Astrocyte of the hippocampus (primary cell): ENCODE data around the gene MAN1B1.

Experiments used
- DNase-seq: peaks from one replicate; pipeline ENCODE4 v3.0.0; 2011; ENCODE audit warnings: low read depth, low spot score

Gene MAN1B1

DNA sequence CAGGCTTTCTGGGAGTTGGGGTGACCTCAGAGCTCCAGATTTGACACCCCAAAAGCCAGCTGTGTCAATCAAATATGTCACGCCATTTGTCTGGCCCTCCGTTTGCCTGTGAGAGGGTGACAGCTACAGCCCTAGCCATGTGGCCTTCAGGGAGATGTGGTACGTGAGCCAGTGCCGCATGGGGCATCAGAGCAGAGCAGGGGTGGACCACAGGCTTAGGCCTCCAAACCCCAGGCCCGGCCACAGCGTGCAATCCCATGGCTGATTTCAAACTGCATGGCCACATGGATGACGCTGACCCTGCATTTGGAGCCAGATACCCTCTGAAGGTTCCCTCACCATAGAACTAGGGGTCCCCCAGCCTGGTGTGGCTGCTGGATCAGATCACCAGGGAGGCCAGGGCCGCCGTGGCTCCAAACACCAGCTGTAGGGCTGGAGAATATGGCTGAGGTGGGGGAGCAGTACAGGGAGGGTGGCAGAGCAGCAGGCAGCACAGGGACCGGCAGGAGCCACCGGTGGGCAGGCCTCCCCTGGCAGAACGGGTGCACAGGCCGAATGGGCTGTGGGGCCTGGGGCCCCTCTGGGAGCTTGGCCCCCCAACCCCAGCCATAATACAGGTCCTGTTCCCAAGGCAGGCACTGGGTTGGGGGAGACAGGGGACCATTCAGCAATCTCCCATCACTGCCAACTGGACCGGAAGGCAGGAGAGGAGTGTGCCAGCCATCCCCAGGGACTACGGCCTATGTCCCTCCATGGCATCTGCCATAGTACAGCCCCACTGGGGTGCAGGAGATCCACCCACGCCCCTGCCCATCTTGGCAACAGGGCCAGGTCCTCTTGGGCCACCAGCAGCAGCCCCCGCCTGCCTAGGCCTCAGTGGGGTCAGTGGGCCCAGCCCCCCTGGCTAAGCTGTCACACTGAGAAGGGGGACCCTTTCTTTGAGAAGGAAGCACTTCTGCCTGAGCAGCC lies 18.0 kb upstream of the MAN1B1 start:
- no peak for DNase-seq

GRCh38 chr9:137069508-137070091 lies 17.2 kb upstream of the MAN1B1 start:
- no peak for DNase-seq

GRCh38 chr9:137070201-137070905 lies 16.4 kb upstream of the MAN1B1 start, which contains the start of gene SAPCD2:
SAPCD2 (minus strand) TSS chr9:137070557; CDS start chr9:137070460, 97 bp downstream.
- peak; percentile 90 for DNase-seq

GRCh38 chr9:137070906-137071275 lies 15.9 kb upstream of the MAN1B1 start:
- DNase-seq: no peak

GRCh38 chr9:137071282-137071681 lies 15.5 kb upstream of the MAN1B1 start:
- DNase-seq: no peak

DNA sequence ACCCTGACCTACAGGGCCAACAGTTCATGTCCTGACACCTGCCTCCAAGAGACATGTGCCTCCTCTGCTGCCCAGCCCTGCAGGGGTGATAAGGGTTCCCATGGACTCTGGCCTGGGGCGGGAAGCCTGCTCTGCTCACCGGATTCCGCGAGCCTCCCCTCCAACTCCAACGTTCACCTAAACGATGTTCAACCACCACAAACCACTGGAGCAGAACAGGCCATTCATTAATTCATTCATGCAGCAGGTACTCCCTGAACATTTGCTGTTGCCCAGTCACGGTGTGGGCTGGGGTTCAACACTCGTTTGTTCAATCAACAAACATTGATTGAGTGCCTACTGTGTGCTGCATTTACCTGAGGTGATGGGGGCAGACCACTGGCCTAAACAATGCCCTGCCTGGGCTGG lies 12.8 kb upstream of the MAN1B1 start:
- no peak for DNase-seq

- no peak for DNase-seq
Measured at GRCh38 chr9:137074657-137075274, 12.0 kb upstream of the MAN1B1 start.

GRCh38 chr9:137075275-137075775 lies 11.5 kb upstream of the MAN1B1 start:
- DNase-seq: no peak

DNA sequence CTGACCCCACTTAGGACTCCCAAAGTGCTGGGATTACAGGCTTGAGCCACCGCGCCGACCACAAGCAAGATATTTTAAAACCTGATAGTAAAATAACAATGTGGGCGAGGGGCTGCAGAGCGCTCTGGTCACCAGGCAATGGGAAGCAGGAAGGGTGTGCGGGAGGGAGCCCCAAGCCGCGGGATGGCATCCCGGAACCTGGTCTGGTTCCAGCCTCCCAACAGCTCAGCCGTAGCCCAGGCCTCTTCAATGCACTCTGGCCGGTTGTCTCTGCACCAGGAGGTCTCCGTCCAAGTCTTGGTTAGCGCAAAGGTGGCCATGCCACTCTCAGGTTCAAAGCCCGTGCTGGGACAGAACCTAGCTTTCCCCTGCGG lies 10.2 kb upstream of the MAN1B1 start:
- no peak for DNase-seq

GRCh38 chr9:137077010-137077747 lies 9.6 kb upstream of the MAN1B1 start, which contains the start of gene UAP1L1:
UAP1L1 (plus strand) TSS chr9:137077517; CDS start chr9:137077533, 16 bp downstream.
- peak; percentile 72 for DNase-seq

GRCh38 chr9:137077758-137078693 lies 8.8 kb upstream of the MAN1B1 start:
- peak; percentile 19 for DNase-seq

DNA sequence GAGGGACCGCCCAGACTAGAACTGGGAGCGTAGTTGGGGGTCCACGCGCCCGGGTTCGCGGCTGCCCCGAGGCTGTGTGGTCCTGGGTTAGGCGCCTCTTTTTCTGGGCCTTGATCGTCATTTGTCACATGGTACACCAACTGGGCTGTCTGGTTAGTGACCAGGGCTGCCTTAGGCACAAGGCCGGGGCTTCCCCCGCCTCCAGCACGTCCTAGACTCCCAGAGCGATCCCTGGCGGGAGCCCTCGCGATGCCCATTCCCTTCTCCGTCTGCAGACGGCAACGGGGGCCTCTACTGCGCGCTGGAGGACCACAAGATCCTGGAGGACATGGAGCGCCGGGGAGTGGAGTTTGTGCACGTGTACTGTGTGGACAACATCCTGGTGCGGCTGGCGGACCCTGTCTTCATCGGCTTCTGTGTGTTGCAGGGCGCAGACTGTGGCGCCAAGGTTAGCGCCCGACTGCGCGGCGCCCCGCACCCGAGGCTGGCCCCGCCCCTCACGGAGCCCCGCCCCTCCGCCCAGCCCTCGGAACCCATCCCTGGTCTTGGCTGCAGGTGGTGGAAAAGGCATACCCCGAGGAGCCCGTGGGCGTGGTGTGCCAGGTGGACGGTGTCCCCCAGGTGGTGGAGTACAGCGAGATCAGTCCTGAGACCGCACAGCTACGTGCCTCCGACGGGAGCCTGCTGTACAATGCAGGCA lies 7.9 kb upstream of the MAN1B1 start:
- DNase-seq: no peak

- DNase-seq: no peak
Measured at GRCh38 chr9:137079401-137079787, 7.4 kb upstream of the MAN1B1 start.

GRCh38 chr9:137080260-137081122 lies 6.3 kb upstream of the MAN1B1 start:
- no peak for DNase-seq

DNA sequence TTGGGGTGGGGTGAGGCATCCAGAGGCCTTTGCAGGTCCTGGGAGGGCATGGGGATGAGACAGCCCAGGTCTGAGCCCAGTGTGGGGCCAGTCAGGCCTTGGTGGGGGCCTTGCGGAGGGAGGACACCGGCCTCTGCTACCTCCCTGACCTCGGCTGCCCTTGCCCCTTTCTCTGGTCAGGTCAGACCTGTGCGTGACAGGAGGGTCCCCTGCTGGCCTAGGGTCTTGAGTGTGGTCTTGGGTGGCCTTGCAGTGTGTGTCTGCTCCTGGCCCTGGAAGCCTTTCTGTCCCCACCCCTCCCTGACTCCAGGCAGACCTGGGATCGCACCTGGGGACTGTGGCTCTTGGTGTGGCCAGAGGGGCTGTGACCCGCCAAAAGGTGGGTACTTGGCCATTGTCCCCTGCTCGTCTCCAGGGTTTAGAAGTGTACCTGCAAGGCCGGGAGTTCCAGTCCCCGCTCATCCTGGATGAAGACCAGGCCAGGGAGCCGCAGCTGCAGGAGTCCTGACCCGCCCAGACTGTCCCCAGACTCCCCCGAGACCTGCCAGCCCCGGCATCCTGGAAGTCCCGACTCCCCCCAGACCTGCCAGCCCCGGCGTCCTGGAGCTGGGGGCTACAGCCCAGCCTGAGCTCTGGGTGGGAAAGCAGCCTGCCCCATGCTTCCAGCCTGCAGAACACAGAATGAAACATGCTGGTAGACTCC lies 4.4 kb upstream of the MAN1B1 start:
- DNase-seq: no peak

- no peak for DNase-seq
Measured at GRCh38 chr9:137082925-137083290, 3.9 kb upstream of the MAN1B1 start.

DNA sequence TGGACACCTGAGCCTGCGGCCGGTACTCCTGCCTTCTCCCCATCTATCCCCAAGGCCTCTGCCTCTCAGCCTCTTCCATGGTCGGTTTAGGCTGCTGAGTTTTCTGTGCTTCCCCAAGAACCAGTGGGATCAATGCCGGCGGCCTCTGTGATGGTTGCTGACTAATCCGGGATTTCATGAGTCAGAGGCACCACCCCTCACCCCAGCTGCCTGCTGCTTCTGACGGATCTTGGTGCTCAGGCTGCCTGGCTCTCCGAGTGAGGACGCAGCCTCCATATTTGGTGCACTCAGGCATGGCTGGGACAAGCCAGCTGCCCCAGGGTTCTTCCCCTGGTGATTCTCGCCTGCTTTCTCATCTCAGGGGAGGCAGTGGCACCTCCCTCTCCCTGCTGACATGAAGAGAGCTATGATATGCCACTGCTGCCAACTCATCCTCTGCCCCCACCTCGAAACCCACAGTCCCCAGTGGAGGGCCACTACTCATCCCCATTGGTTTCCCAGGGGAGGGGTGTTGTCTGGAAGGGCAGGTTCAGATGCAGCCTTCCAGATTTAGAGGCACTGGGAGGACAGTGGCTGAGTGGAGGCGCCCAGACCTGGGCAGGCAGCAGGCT lies 3.3 kb upstream of the MAN1B1 start:
- DNase-seq: peak; percentile 97
